H1 (cell line): Measurements from ENCODE around the gene FAM131A.

Experiments
- BRCA1 ChIP-seq: IDR thresholded peaks from 2 replicates; pipeline ENCODE4 v1.6.1; 2012; ENCODE audit warnings: low read depth, low read length, improper control_type of control experiment
- CTCF ChIP-seq, 3 experiments: IDR thresholded peaks; 1 replicate in 2 of 3; 2 replicates in 1 of 3; pipeline versions ENCODE4 v1.5.1 to v1.6.1; 2011; ENCODE audit warnings: low read length in 3 of 3, mild to moderate bottlenecking in 3 of 3, inconsistent platforms in 2 of 3, low read depth in 1 of 3, moderate library complexity in 1 of 3; ENCODE audit not compliant: insufficient read depth in 1 of 3; ENCODE audit errors: control extremely low read depth in 1 of 3
- EP300 ChIP-seq, 2 experiments: IDR thresholded peaks; 1 replicate in 1 of 2; 2 replicates in 1 of 2; pipeline ENCODE4 v1.6.1; 2011 to 2012; ENCODE audit warnings: low read depth in 2 of 2, low read length in 2 of 2, mild to moderate bottlenecking in 2 of 2, borderline replicate concordance in 1 of 2, inconsistent platforms in 1 of 2, moderate library complexity in 1 of 2
- EZH2 ChIP-seq: fragments of 200-600 bp; sonication (generic); IDR thresholded peaks from 2 replicates; pipeline ENCODE4 v1.7.1; 2012; ENCODE audit warnings: low read depth, mild to moderate bottlenecking, moderate library complexity, low read length, inconsistent platforms; ENCODE audit not compliant: severe bottlenecking
- GABPA ChIP-seq: IDR thresholded peaks from 2 replicates; pipeline ENCODE4 v1.6.1; 2011; ENCODE audit warnings: mild to moderate bottlenecking, low read length, moderate library complexity, borderline replicate concordance; ENCODE audit not compliant: insufficient read depth
- HDAC6 ChIP-seq: IDR thresholded peaks from one replicate; pipeline ENCODE4 v1.7.1; 2012; ENCODE audit warnings: low read depth, mild to moderate bottlenecking, inconsistent platforms, low read length, moderate library complexity
- MAFK ChIP-seq: IDR thresholded peaks from 2 replicates; pipeline ENCODE4 v1.6.1; 2012; ENCODE audit warnings: low read depth, mild to moderate bottlenecking, improper control_type of control experiment, low read length
- POLR2A ChIP-seq, 2 experiments: IDR thresholded peaks; 1 replicate in 1 of 2; 2 replicates in 1 of 2; pipeline ENCODE4 v1.6.1; 2011; ENCODE audit warnings: low read depth in 2 of 2, low read length in 2 of 2, mild to moderate bottlenecking in 2 of 2; ENCODE audit errors: control extremely low read depth in 1 of 2
- RFX5 ChIP-seq: IDR thresholded peaks from 2 replicates; pipeline ENCODE4 v1.6.1; 2011; ENCODE audit warnings: low read depth, low read length, improper control_type of control experiment, borderline replicate concordance
- SAP30 ChIP-seq: fragments of 300-600 bp; sonication (generic); IDR thresholded peaks from 2 replicates; pipeline ENCODE4 v1.7.1; 2012; ENCODE audit warnings: low read length, moderate library complexity, mild to moderate bottlenecking, inconsistent platforms; ENCODE audit not compliant: insufficient read depth, insufficient replicate concordance
- SIRT6 ChIP-seq: IDR thresholded peaks from one replicate; pipeline ENCODE4 v1.7.1; 2012; ENCODE audit warnings: low read length, inconsistent platforms
- SP2 ChIP-seq: IDR thresholded peaks from 2 replicates; pipeline ENCODE4 v1.6.1; 2012; ENCODE audit warnings: mild to moderate bottlenecking, low read length, inconsistent platforms
- SUZ12 ChIP-seq: fragments of 200-600 bp; sonication (generic); IDR thresholded peaks from 2 replicates; pipeline ENCODE4 v1.6.1; 2012; ENCODE audit warnings: mild to moderate bottlenecking, inconsistent platforms, low read length, moderate library complexity, mixed read lengths
- ZNF274 ChIP-seq: IDR thresholded peaks from 2 replicates; pipeline ENCODE4 v1.7.0; 2012; ENCODE audit warnings: low read length, borderline replicate concordance; ENCODE audit errors: extremely low read depth

- TF ChIP-seq RFX5 (no peak), ZNF274 (no peak), GABPA (no peak), CTCF (IDR thresholded peaks at IDR 0.05; ENCODE audit: control extremely low read depth in 1 of 3, insufficient read depth in 1 of 3, low read depth in 1 of 3, low read length in 3 of 3) (no peak), EP300 (IDR thresholded peaks at IDR 0.05; ENCODE audit: borderline replicate concordance in 1 of 2, low read depth in 2 of 2, low read length in 2 of 2) (no peak), POLR2A (IDR thresholded peaks at IDR 0.05; ENCODE audit: control extremely low read depth in 1 of 2, low read depth in 2 of 2, low read length in 2 of 2) (no peak), MAFK (no peak), HDAC6 (no peak), BRCA1 (no peak), SP2 (no peak), SAP30 (no peak), EZH2 (no peak), SIRT6 (no peak), SUZ12 (no peak)
Measured at GRCh38 chr3:184323696-184324095, 13.7 kb upstream of the FAM131A start.
